Ovary (tissue), 9 donors: ENCODE measurements around the gene VPS13A. TPM values are rescaled to one million over a fixed set of nuclear protein-coding genes. Genes with fewer than 3 reads are reported as not detected.

Source experiments
- DNase-seq, 5 donors: peaks; one replicate each; pipeline ENCODE4 v3.0.0-alpha.2; 2019 to 2020
- H3K27ac ChIP-seq, 2 donors: fragments of 200-600 bp; one replicate each; pipeline versions ENCODE4 v1.5.1 to v1.8.0; 2019 to 2022
- H3K27me3 ChIP-seq: fragments of 200-600 bp; one replicate; pipeline ENCODE4 v1.8.0; 2022
- H3K36me3 ChIP-seq: fragments of 200-600 bp; sonication (generic); one replicate; pipeline ENCODE4 v1.5.1; 2019
- H3K4me1 ChIP-seq: one replicate; pipeline ENCODE4 v1.8.1; 2013; ENCODE audit warnings: mild to moderate bottlenecking, moderate library complexity; ENCODE audit not compliant: insufficient read depth
- H3K4me3 ChIP-seq: fragments of 200-600 bp; sonication (generic); one replicate; pipeline ENCODE4 v1.5.1; 2017
- H3K9me3 ChIP-seq, 2 donors: fragments of 200-600 bp in 1 of 2; sonication (generic) in 1 of 2; one replicate each; pipeline versions ENCODE4 v1.5.1 to v1.8.1; 2013 to 2019; ENCODE audit warnings: mild to moderate bottlenecking in 1 of 2, moderate library complexity in 1 of 2
- CTCF ChIP-seq, 3 donors: fragments of 450-650 bp in 2 of 3; fragments of 200-600 bp in 1 of 3; IDR thresholded peaks; one replicate each; pipeline versions ENCODE4 v1.5.1 to v1.8.0; 2016 to 2022; ENCODE audit warnings: antibody characterized with exemption in 3 of 3, mild to moderate bottlenecking in 1 of 3
- EP300 ChIP-seq: sonication (generic); formaldehyde crosslinking; IDR thresholded peaks from one replicate; pipeline ENCODE4 v1.6.1; 2017; ENCODE audit warnings: antibody characterized with exemption
- POLR2A ChIP-seq: fragments of 450-650 bp; IDR thresholded peaks from one replicate; pipeline ENCODE4 v1.6.1; 2017; ENCODE audit warnings: antibody characterized with exemption, mild to moderate bottlenecking, moderate library complexity
- WGBS, 3 donors: extraction: QIAGEN DNeasy Blood & Tissue Kit in 1 of 3; methylation state at CpG; one replicate each; pipeline versions ENCODE4 v1.1.5 to v1.1.7; 2013 to 2017; 5-methylcytosine and 5-hydroxymethylcytosine counted together
- intact Hi-C, 4 donors: fragments of 100-400 bp; cut with DNase I; formaldehyde crosslinking; loops; one replicate each; pipeline versions ENCODE4 v1.11.0 to v1.15.1; 2022 to 2023
- polyA plus RNA-seq, 2 donors: library from polyadenylated mRNA; stranded (reverse); fragments of 200-250 nt in 1 of 2; fragments of 350-450 nt in 1 of 2; fragmentation: Illumina TruSeq in 1 of 2; extraction: RNeasy Lipid Tissue Mini Kit (QIAGEN cat#74804) in 1 of 2; gene quantifications; one replicate each; pipeline ENCODE4 v1.2.3, GENCODE V29; 2013 to 2014
- total RNA-seq, 7 donors: library from RNA; depleted of rRNA in 2 of 7; stranded (reverse); fragments of >200 nt in 2 of 7; fragmentation: NEBNext Ultra II Directional in 3 of 7; extraction: Animal tissue kit (Norgen Biotek cat#: 25700) in 3 of 7; gene quantifications; one replicate each; pipeline versions ENCODE4 v1.1.0 to v1.2.4, GENCODE V29; 2016 to 2023
- donor health status: DM: no; HTN: no; CAD: no; lungs with moderate emphysema.
- donor health status: DM: no; HTN: no; CAD: no.
- donor health status: Bipolar disorder and iron deficiency.
- donor health status: DM: yes; HTN: yes; CAD: no.
- donor health status: DM: no; HTN: no; CAD: no.
- donor health status: DM: yes; HTN: yes; CAD: no.

VPS13A gene
- total and polyA plus RNA-seq, 9 donors, result 3.5 to 46.6 (median 13.5) TPM

DNA sequence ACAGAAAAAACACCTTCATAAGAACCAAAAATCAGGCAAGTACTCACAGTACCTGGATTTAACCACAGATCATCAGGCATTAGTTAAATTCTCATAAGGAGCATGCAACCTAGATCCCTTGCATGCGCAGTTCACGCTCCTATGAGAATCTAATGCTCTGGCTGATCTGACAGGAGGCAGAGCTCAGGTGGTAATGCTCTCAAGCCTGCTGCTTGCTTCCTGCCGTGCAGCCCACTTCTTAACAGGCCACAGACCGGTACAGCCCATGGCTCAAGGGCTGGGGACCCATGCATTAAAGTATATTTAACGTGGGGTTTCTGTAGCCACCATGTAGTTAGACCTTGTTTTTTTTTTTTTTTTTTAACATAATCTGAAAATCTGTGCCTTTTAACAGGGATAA, 147.7 kb downstream of the VPS13A start:
- intact Hi-C loops, result no loop called here
- H3K9me3 ChIP-seq, result peaks cover 0 to 6% of the 10 kb centered on the region in 2 donors
- no peaks in the 10 kb centered on the region for H3K27me3 ChIP-seq
- no peak overlapping the region for H3K4me3 ChIP-seq
- WGBS, 3 donors, result 95 to 98% (median 97%) methylated on average over 5 of the region's 5 CpGs
- H3K36me3 ChIP-seq, result no peaks in the 10 kb centered on the region
- no peak for DNase-seq
- no peak for TF ChIP-seq EP300
- no peak for TF ChIP-seq POLR2A
- no peak for TF ChIP-seq CTCF (IDR thresholded peaks at IDR 0.05)
- no peak overlapping the region for H3K27ac ChIP-seq
- H3K4me1 ChIP-seq, result no peaks in the 10 kb centered on the region

- H3K4me3 ChIP-seq, result no peak overlapping the region
- no peaks in the 10 kb centered on the region for H3K36me3 ChIP-seq
- H3K27ac ChIP-seq, result no peak overlapping the region
- intact Hi-C loops, result no loop called here
- H3K9me3 ChIP-seq, result peaks cover 0 to 6% of the 10 kb centered on the region in 2 donors
- no peak for DNase-seq
- H3K4me1 ChIP-seq, result no peaks in the 10 kb centered on the region
- TF ChIP-seq POLR2A (no peak), EP300 (no peak), CTCF (IDR thresholded peaks at IDR 0.05) (no peak)
- 98 to 100% (median 100%) methylated on average over 1 of the region's 1 CpG for WGBS, 3 donors
- no peaks in the 10 kb centered on the region for H3K27me3 ChIP-seq
Observed at GRCh38 chr9:77328102-77328501, 150.8 kb downstream of the VPS13A start.

GRCh38 chr9:77370064-77370463, 192.7 kb downstream of the VPS13A start:
- TF ChIP-seq CTCF (IDR thresholded peaks at IDR 0.05), result no peak
- TF ChIP-seq POLR2A, result no peak
- no peak for TF ChIP-seq EP300
- Histone ChIP-seq H3K27ac (no peak overlapping the region), H3K27me3 (no peaks in the 10 kb centered on the region), H3K36me3 (no peaks in the 10 kb centered on the region), H3K4me1 (no peaks in the 10 kb centered on the region), H3K4me3 (no peak overlapping the region), H3K9me3 (no peaks in the 10 kb centered on the region)
- intact Hi-C loops, result no loop called here
- 94 to 99% (median 96%) methylated on average over 5 of the region's 5 CpGs for WGBS, 3 donors
- DNase-seq, result no peak

GRCh38 chr9:77374266-77374665, 196.9 kb downstream of the VPS13A start:
- no peaks in the 10 kb centered on the region for H3K9me3 ChIP-seq
- DNase-seq, result no peak
- no peak overlapping the region for H3K4me3 ChIP-seq
- WGBS, 3 donors, result 94 to 96% (median 95%) methylated on average over 3 of the region's 3 CpGs
- H3K4me1 ChIP-seq, result no peaks in the 10 kb centered on the region
- TF ChIP-seq POLR2A (no peak), EP300 (no peak), CTCF (IDR thresholded peaks at IDR 0.05) (no peak)
- no peak overlapping the region for H3K27ac ChIP-seq
- no peaks in the 10 kb centered on the region for H3K27me3 ChIP-seq
- H3K36me3 ChIP-seq, result no peaks in the 10 kb centered on the region
- intact Hi-C loops, result no loop called here
